Measurements from ENCODE around the gene PPP1R3F. TPM values are rescaled to one million over a fixed set of nuclear protein-coding genes. Genes with fewer than 3 reads are reported as not detected.
A peak's percentile ranks its signal among the peaks of the same experiment; 100 is the strongest.

The PPP1R3F gene, protein sequence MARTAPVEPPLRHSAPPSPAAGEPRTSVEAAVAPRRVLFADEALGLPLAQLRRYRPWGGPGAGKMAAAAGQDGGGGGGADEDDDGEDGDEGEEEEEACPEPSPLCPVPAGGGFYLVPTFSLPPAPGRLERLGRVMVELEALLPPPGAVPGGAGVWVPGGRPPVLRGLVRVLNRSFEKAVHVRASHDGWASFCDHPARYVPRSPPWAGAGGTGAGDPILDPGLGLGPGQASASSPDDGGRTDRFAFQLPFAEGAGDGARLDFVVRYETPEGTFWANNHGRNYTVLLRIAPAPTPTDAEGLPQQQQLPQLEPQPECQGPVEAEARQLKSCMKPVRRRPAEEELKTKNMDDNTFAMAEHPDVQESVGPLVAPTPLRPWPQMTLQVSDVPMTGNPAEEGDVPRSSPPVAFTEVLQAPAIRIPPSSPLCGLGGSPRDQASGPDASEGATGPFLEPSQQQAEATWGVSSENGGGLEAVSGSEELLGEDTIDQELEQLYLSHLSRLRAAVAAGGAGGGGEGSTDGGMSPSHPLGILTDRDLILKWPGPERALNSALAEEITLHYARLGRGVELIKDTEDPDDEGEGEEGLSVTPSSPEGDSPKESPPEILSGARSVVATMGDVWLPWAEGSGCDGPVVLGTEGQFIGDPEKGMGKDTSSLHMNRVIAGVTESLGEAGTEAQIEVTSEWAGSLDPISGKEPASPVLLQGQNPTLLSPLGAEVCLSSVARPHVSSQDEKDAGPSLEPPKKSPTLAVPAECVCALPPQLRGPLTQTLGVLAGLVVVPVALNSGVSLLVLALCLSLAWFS
- total RNA-seq, result 1 to 10 TPM; 7.0 to 8.1 TPM

DNA sequence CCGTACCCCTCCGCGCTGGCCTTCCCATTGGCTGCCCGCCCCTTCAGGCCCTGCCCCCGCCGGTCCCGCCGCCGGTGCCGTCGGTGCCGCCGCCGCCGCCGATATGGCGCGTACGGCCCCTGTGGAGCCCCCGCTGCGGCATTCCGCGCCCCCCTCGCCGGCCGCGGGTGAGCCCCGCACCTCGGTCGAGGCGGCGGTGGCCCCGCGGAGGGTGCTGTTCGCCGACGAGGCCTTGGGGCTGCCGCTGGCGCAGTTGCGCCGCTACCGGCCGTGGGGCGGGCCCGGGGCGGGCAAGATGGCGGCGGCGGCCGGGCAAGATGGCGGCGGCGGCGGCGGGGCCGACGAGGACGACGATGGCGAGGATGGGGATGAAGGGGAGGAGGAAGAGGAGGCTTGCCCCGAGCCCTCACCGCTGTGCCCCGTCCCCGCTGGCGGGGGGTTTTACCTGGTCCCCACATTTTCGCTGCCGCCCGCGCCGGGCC is at the start of gene PPP1R3F:
TSS of gene PPP1R3F (plus strand) at position 27 of the 482 bp plus-strand sequence. CDS start at position 104, 77 bp downstream.
- Mint-ChIP-seq H3K4me1 (ENCODE audit: low read depth) (peaks cover 57% of the 10 kb centered on the region), H3K27ac (peak within 1 kb of the TSS; percentile 100), H3K9me3 (no peaks in the 10 kb centered on the region), H3K27me3 (no peaks in the 10 kb centered on the region), H3K4me3 (peak within 1 kb of the TSS; percentile 91), H3K36me3 (peaks cover 17% of the 10 kb centered on the region)
- DNase-seq, result no peak
- intact Hi-C loops (cut with micrococcal nuclease), result loop anchor here (1.0 to 10.0 kb wide), 6 partner anchors 35 to 695 kb away; partner anchors contain the start of genes CCDC22, OTUD5, RBM3 and SYP
- CTCF ChIA-PET, result no interaction called here
- POLR2A ChIA-PET, result interaction anchor here (1.4 to 1.5 kb wide), 2 partner anchors 8 to 98 kb away, joined by 4 to 6 read pairs; partner anchors contain the start of gene PLP2

DNA sequence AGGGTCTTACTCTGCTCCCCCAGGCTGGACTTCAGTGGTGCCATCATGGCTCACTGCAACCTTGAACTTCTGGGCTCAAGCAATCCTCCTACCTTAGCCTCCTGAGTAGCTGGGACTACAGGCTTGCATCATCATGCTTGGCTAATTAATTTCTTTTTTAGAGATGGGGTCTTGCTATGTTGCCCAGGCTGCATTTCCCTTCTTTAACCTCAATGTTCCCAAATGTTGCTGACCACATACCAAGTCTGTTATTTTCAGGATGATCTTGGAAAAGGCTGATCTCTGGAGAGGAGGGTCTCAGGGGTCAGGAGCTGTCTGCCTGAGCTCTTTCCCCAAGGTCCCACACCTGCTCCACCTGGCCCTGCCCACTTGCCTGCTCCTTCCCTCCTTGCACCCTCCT is 49.5 kb upstream of the PPP1R3F start:
- ChIA-PET POLR2A (no interaction called here), CTCF (no interaction called here)
- H3K4me1 Mint-ChIP-seq (ENCODE audit: low read depth), result peaks cover 3% of the 10 kb centered on the region
- H3K9me3 Mint-ChIP-seq, result no peaks in the 10 kb centered on the region
- peaks cover 1% of the 10 kb centered on the region for H3K27me3 Mint-ChIP-seq
- H3K36me3 Mint-ChIP-seq, result no peaks in the 10 kb centered on the region
- no peak overlapping the region for H3K27ac Mint-ChIP-seq
- DNase-seq, result no peak
- intact Hi-C loops (cut with micrococcal nuclease), result no loop called here
- no peak overlapping the region for H3K4me3 Mint-ChIP-seq

DNA sequence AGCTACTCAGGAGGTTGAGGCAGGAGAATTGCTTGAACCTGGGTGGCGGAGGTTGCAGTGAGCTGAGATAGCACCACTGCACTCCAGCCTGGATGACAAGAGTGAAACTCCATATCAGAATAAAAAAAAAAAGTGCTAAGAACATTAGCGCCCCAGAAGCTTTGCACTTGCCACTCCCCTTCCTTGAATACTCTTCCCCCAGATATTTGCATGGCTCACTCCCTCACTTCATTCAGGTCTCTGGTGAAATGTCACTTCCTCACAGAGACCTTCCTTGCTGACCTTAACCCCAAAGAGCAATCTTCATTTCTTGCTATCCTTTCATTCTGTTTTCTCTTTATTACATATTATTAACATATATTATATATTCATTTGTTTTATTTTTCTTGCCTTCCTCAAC is 47.7 kb upstream of the PPP1R3F start:
- no peaks in the 10 kb centered on the region for H3K9me3 Mint-ChIP-seq
- H3K36me3 Mint-ChIP-seq, result no peaks in the 10 kb centered on the region
- no peak overlapping the region for H3K27ac Mint-ChIP-seq
- H3K27me3 Mint-ChIP-seq, result peaks cover 1% of the 10 kb centered on the region
- CTCF ChIA-PET, result no interaction called here
- no peak for DNase-seq
- intact Hi-C loops (cut with micrococcal nuclease), result no loop called here
- H3K4me1 Mint-ChIP-seq (ENCODE audit: low read depth), result peaks cover 3% of the 10 kb centered on the region
- no peak overlapping the region for H3K4me3 Mint-ChIP-seq
- POLR2A ChIA-PET, result no interaction called here

DNA sequence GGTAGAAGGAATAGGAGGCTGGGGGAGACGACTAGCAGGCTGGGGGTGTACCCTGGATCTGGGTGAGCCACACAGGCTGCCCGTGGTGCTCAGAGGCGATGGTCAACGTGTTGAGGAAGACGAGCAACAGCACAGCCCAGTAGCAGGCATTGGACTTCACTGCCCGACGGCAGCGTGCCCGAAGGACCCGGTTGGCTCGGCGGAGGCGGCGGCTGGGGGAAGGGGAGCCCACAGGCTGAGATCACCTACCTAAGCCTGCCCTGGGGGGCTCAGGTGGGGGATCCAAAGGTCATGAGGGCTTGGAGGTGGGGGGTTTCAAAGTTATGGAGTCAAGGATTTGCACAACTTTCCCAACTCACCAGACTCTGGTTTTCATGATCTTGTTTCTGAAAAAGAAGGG is 43.7 kb upstream of the PPP1R3F start:
- H3K9me3 Mint-ChIP-seq, result no peaks in the 10 kb centered on the region
- POLR2A ChIA-PET, result no interaction called here
- peaks cover 1% of the 10 kb centered on the region for H3K27me3 Mint-ChIP-seq
- no peaks in the 10 kb centered on the region for H3K36me3 Mint-ChIP-seq
- intact Hi-C loops (cut with micrococcal nuclease), result no loop called here
- CTCF ChIA-PET, result no interaction called here
- no peak overlapping the region for H3K27ac Mint-ChIP-seq
- no peak overlapping the region for H3K4me3 Mint-ChIP-seq
- H3K4me1 Mint-ChIP-seq (ENCODE audit: low read depth), result peaks cover 4% of the 10 kb centered on the region
- DNase-seq, result no peak

DNA sequence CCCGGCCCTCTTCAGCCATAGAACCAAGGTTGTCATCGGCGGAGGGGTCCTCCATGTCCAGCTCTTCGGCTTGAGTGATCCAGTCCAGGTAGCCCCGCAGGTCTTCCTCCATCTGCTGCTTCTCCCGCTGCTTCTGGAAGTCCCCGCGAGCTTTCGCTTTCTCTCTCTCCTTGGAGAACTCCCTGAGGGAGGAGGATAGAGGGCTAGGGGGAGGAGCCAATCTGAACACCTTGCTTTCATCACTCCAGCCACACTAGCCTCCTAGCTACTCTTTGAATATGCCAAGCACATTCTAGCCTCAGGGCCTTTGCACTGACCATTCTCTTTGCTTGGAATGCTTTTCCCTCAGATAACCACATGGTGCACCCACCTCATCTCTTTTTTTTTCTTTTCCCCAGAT is 42.6 kb upstream of the PPP1R3F start:
- no peak overlapping the region for H3K27ac Mint-ChIP-seq
- POLR2A ChIA-PET, result no interaction called here

DNA sequence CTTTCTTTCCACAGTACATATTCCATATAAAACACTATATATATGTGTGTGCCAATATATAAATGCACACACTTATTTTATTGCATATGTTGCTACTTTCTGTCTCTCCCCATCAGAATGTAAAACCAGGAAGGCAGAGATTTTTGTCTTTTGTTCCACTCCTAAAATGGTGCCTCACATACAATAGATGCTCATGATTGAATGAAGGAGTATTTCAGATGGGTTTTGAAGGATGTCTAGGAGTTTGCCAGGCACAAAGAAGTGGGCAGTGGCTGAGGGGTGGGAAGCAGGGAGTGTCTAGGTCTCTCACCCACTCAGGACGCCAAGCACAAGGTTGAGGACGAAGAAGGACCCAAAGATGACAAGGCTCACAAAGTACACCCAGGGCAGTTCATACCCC is 41.9 kb upstream of the PPP1R3F start:
- Mint-ChIP-seq H3K4me1 (ENCODE audit: low read depth) (peaks cover 10% of the 10 kb centered on the region), H3K27me3 (no peaks in the 10 kb centered on the region), H3K27ac (no peak overlapping the region), H3K36me3 (no peaks in the 10 kb centered on the region), H3K9me3 (no peaks in the 10 kb centered on the region), H3K4me3 (no peak overlapping the region)
- intact Hi-C loops (cut with micrococcal nuclease), result no loop called here
- ChIA-PET POLR2A (no interaction called here), CTCF (no interaction called here)
- no peak for DNase-seq

More for the DNA sequence above, 42.6 kb upstream of the PPP1R3F start:
- H3K9me3 Mint-ChIP-seq, result no peaks in the 10 kb centered on the region
- no peak overlapping the region for H3K4me3 Mint-ChIP-seq
- intact Hi-C loops (cut with micrococcal nuclease), result no loop called here
- H3K4me1 Mint-ChIP-seq (ENCODE audit: low read depth), result peaks cover 10% of the 10 kb centered on the region
- no peaks in the 10 kb centered on the region for H3K36me3 Mint-ChIP-seq
- H3K27me3 Mint-ChIP-seq, result peaks cover 1% of the 10 kb centered on the region
- no peak for DNase-seq
- CTCF ChIA-PET, result interaction anchor here (0.6 kb wide), 1 partner anchor 1136 kb away, joined by 3 read pairs; no protein-coding TSS in a partner anchor

DNA sequence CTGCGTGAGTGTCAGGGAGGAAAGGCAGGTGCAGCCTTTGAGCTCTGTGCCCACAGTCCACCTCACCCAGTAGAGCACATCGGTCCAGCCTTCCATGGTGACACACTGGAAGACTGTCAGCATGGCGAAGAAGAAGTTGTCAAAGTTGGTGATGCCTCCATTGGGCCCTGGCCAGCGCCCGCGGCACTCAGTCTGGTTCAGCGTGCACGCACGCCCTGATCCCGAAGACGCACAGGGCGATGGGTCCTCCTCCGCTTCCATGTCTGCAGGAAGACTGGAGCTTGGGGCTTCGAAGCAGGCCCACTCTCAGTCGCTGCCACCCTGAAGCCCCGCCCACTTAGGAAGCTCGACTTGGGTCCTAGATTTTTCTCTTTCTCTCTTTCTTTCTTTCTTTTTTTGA is 41.4 kb upstream of the PPP1R3F start:
- Mint-ChIP-seq H3K4me1 (ENCODE audit: low read depth) (peaks cover 10% of the 10 kb centered on the region), H3K36me3 (no peaks in the 10 kb centered on the region), H3K27me3 (no peaks in the 10 kb centered on the region), H3K4me3 (no peak overlapping the region), H3K9me3 (no peaks in the 10 kb centered on the region), H3K27ac (no peak overlapping the region)
- intact Hi-C loops (cut with micrococcal nuclease), result no loop called here
- POLR2A ChIA-PET, result no interaction called here
- CTCF ChIA-PET, result no interaction called here
- no peak for DNase-seq

DNA sequence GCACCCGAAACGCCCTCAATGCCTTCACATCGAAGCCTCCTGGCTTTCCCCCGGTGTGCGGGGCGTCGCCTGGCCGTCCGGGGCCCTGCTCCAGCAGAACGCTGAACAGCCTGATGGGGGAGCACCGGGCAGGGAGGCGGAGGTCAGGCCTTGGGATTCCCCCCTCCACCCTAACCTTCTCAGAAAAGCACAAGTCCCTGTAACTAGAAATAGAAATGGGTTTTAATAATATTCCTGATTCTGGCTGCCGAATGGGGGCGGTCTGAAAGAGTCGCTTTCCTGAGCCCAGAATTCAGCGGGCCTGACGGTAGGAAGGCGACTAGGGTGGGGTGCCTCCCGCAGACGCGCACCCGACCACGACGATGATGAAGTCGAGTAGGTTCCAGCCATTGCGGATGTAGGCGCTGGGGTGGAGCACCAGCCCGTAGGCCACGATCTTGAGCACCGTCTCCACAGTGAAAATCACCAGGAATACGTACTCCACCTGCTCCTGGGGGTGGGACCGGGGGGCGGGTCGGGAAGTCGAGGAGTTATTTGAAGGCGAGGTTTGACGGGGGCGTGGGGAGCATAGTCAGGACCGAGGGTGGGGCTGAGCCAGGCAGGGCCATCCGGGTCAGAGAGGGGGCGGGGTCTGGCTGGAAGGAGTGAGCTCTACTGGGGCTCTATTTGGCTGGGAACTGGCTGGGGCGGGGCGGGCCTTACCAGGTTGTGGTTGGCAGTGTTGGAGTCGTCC is 38.9 kb upstream of the PPP1R3F start:
- Mint-ChIP-seq H3K4me3 (peak overlapping the region; percentile 69), H3K27me3 (no peaks in the 10 kb centered on the region), H3K4me1 (ENCODE audit: low read depth) (peaks cover 14% of the 10 kb centered on the region), H3K27ac (peak overlapping the region; percentile 75), H3K9me3 (no peaks in the 10 kb centered on the region), H3K36me3 (no peaks in the 10 kb centered on the region)
- ChIA-PET CTCF (interaction anchor here (0.6 to 0.9 kb wide), 3 partner anchors 37 to 733 kb away, joined by 3 read pairs; no protein-coding TSS in a partner anchor), POLR2A (interaction anchor here (0.6 kb wide), 1 partner anchor 723 kb away, joined by 3 read pairs; no protein-coding TSS in a partner anchor)
- DNase-seq, result peak; percentile 81
- intact Hi-C loops (cut with micrococcal nuclease), result loop anchor here (2.0 kb wide), 2 partner anchors 38 to 40 kb away; partner anchors contain the start of gene PPP1R3F

DNA sequence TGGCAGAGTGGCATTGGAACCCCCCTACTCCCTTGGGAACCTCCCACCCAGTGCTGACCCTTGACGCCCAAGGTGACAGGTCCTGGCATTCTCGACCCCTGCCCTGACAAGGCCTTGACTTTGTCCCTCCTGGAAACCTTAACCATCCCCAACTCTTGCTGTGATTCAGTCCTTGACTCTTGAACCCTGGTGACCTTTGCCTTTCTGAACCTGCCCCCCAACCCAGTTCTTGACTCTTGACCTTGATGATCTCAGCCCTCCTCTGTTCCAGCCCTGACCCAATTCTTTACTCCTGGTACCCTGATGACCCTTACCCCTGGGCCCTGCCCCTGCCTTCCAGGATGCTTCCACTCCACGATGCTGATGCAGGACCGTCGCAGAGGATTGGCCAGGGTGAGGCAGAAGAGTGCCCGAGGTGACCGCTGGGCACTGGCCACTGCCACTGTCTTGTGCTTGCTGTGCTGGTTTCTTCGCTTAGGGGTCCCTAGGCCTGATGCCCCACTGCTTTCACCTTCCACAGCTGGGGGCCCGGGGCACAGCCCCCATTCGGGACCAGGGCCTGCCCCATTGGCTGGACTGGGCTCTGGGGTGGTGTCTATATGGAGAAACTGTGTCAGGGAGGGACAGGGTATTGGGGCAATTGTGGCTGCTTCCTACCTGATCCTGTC is 38.1 kb upstream of the PPP1R3F start:
- H3K36me3 Mint-ChIP-seq, result no peaks in the 10 kb centered on the region
- H3K27me3 Mint-ChIP-seq, result no peaks in the 10 kb centered on the region
- H3K4me3 Mint-ChIP-seq, result peak overlapping the region; percentile 69
- no peak for DNase-seq
- ChIA-PET POLR2A (interaction anchor here (0.6 kb wide), 1 partner anchor 973 kb away, joined by 3 read pairs; the partner anchor contains the start of gene CCNB3), CTCF (no interaction called here)
- no peak overlapping the region for H3K27ac Mint-ChIP-seq
- H3K9me3 Mint-ChIP-seq, result no peaks in the 10 kb centered on the region
- intact Hi-C loops (cut with micrococcal nuclease), result loop anchor here (2.0 kb wide), 2 partner anchors 37 to 41 kb away; partner anchors contain the start of gene PPP1R3F
- peaks cover 16% of the 10 kb centered on the region for H3K4me1 Mint-ChIP-seq (ENCODE audit: low read depth)

DNA sequence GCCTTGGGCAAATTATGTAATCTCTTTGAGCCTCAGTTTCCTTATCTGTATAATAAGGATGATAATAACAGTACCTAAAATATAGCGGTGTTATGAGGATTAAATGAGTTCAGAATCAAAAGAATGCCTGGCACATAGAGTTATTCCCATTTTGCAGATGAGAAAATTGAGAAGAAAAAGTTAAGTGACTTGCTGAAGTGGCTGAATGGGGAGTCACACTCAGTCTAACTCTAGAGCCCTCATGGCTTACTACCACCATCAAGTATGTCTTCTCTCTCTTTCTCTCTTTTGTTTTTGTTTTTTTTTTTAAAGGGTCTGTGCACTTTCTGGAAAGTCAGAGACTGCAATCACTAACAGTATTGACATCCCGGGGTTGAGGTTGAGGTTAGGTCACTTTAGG is 37.1 kb upstream of the PPP1R3F start:
- ChIA-PET CTCF (no interaction called here), POLR2A (interaction anchor here (0.6 kb wide), 1 partner anchor 972 kb away, joined by 3 read pairs; the partner anchor contains the start of gene CCNB3)
- intact Hi-C loops (cut with micrococcal nuclease), result no loop called here
- H3K9me3 Mint-ChIP-seq, result no peaks in the 10 kb centered on the region
- peaks cover 26% of the 10 kb centered on the region for H3K4me1 Mint-ChIP-seq (ENCODE audit: low read depth)
- no peak for DNase-seq
- no peaks in the 10 kb centered on the region for H3K27me3 Mint-ChIP-seq
- no peak overlapping the region for H3K4me3 Mint-ChIP-seq
- peaks cover 4% of the 10 kb centered on the region for H3K36me3 Mint-ChIP-seq
- H3K27ac Mint-ChIP-seq, result no peak overlapping the region

DNA sequence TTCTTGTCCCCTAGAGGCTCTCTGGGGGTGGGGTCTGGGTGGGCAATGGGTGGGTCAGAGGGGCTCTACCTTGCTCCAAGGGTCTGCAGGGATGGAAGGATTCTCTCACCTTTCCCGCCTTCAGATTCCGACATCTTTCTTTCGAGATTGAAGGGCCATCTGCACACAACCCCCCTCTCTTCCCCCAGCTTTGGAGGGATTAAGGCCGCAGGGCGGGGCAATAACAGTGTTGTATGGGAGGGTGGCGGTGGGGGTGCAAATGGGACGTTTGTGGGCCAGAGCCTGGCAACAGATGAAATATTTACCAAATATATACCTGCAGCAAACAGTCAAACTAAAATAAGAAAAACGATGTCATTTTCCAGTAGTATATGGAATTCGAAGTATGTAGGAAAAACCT is 36.4 kb upstream of the PPP1R3F start, which contains the start of gene CACNA1F:
TSS of gene CACNA1F (minus strand) at position 165 of the 400 bp plus-strand sequence. CDS start at position 134, 31 bp downstream.
- Mint-ChIP-seq H3K9me3 (no peaks in the 10 kb centered on the region), H3K36me3 (peaks cover 4% of the 10 kb centered on the region), H3K27ac (no peak within 1 kb of the TSS), H3K4me3 (no peak within 1 kb of the TSS), H3K27me3 (no peaks in the 10 kb centered on the region), H3K4me1 (ENCODE audit: low read depth) (peaks cover 27% of the 10 kb centered on the region)
- ChIA-PET CTCF (no interaction called here), POLR2A (no interaction called here)
- intact Hi-C loops (cut with micrococcal nuclease), result no loop called here
- DNase-seq, result no peak
